B cell (primary cell): Measurements from ENCODE around the gene CACNA2D3. TPM values are rescaled to one million over a fixed set of nuclear protein-coding genes. Genes with fewer than 3 reads are reported as not detected.

Source experiments
- ATAC-seq: fragments of 200-7000 bp; cut with Tn5 transposase; one replicate; pipeline ENCODE4 v1.10.0; 2021; ENCODE audit warnings: low read depth, mild to moderate bottlenecking, moderate number of reproducible peaks, moderate library complexity
- CTCF ChIA-PET: fragments of 350-600 bp; sonication (Branson Sonifier 250); formaldehyde crosslinking; loops from one replicate; lab custom pipeline; 2021; ENCODE audit warnings: antibody characterized with exemption, inconsistent platforms; lab: Charles Lee
- POLR2A ChIA-PET: fragments of 350-600 bp; sonication (Branson Sonifier 250); formaldehyde crosslinking; loops from one replicate; lab custom pipeline; 2021; ENCODE audit warnings: antibody characterized with exemption; lab: Charles Lee
- DNase-seq: peaks from one replicate; pipeline ENCODE4 v3.0.0; 2013
- H2AFZ ChIP-seq: 2 replicates; pipeline ENCODE4 v1.6.1; 2012; ENCODE audit warnings: mild to moderate bottlenecking, low read depth, low read length; ENCODE audit not compliant: insufficient read depth, poor library complexity, severe bottlenecking
- H3K27ac ChIP-seq, 2 donors: 1 replicate in 1 of 2; 2 replicates in 1 of 2; pipeline ENCODE4 v1.5.1; 2012 to 2013; ENCODE audit warnings: low read length in 2 of 2, mild to moderate bottlenecking in 2 of 2, moderate library complexity in 1 of 2
- H3K27me3 ChIP-seq, 4 experiments: fragments of 200-600 bp in 1 of 4; sonication (generic) in 1 of 4; replicated peaks in 1 of 4; 1 replicate in 2 of 4; 2 replicates in 2 of 4; pipeline versions ENCODE4 v1.6.1 to v1.7.0; 2013 to 2016; ENCODE audit warnings: low read length in 3 of 4, mild to moderate bottlenecking in 2 of 4, mixed read lengths in 1 of 4, moderate library complexity in 1 of 4; ENCODE audit not compliant: insufficient read depth in 4 of 4, control insufficient read depth in 3 of 4; ENCODE audit errors: control extremely low read depth in 1 of 4
- H3K36me3 ChIP-seq, 2 experiments: replicated peaks in 1 of 2; 1 replicate in 1 of 2; 2 replicates in 1 of 2; pipeline versions ENCODE4 v1.6.1 to v1.7.1; 2013; ENCODE audit warnings: low read length in 1 of 2; ENCODE audit not compliant: insufficient read depth in 2 of 2, control insufficient read depth in 1 of 2; ENCODE audit errors: control extremely low read depth in 1 of 2, extremely low read depth in 1 of 2
- H3K4me1 ChIP-seq, 2 donors: fragments of 200-600 bp in 1 of 2; sonication (generic) in 1 of 2; 1 replicate in 1 of 2; 2 replicates in 1 of 2; pipeline versions ENCODE4 v1.5.1 to v1.6.1; 2013 to 2017; ENCODE audit warnings: low read length in 2 of 2; ENCODE audit not compliant: control insufficient read depth in 2 of 2, insufficient read depth in 2 of 2
- H3K4me2 ChIP-seq: replicated peaks from 2 replicates; pipeline ENCODE3; 2012; ENCODE audit warnings: mild to moderate bottlenecking, low read depth, low read length; ENCODE audit not compliant: poor library complexity, severe bottlenecking
- H3K4me3 ChIP-seq, 5 experiments: fragments of 200-600 bp in 1 of 5; sonication (generic) in 1 of 5; 1 replicate in 3 of 5; 2 replicates in 2 of 5; pipeline versions ENCODE4 v1.5.1 to v1.7.0; 2011 to 2016; ENCODE audit warnings: low read length in 4 of 5, mild to moderate bottlenecking in 4 of 5, low read depth in 2 of 5, control low read depth in 1 of 5, moderate library complexity in 1 of 5; ENCODE audit not compliant: insufficient read depth in 1 of 5; ENCODE audit errors: control extremely low read depth in 1 of 5, extremely low read depth in 1 of 5
- H3K79me2 ChIP-seq: fragments of 200-600 bp; sonication (generic); one replicate; pipeline ENCODE4 v1.6.0; 2016; ENCODE audit warnings: low read length; ENCODE audit not compliant: control insufficient read depth, insufficient read depth
- H3K9ac ChIP-seq: fragments of 200-600 bp; sonication (generic); 2 replicates; pipeline ENCODE4 v1.6.1; 2017; ENCODE audit warnings: mild to moderate bottlenecking, low read length, moderate library complexity
- H3K9me3 ChIP-seq, 3 donors: one replicate each; pipeline versions ENCODE4 v1.6.1 to v1.7.1; 2013; ENCODE audit warnings: low read length in 2 of 3; ENCODE audit not compliant: control insufficient read depth in 2 of 3, insufficient read depth in 1 of 3; ENCODE audit errors: control extremely low read depth in 1 of 3
- H4K20me1 ChIP-seq: 2 replicates; pipeline ENCODE4 v1.6.0; 2012; ENCODE audit warnings: mild to moderate bottlenecking, low read length; ENCODE audit not compliant: insufficient read depth, control insufficient read depth, poor library complexity, severe bottlenecking
- H3K27ac Mint-ChIP-seq: one replicate; pipeline ENCODE4 v1.8.0; 2021; ENCODE audit warnings: mixed read lengths
- H3K27me3 Mint-ChIP-seq: one replicate; pipeline ENCODE4 v1.8.0; 2021; ENCODE audit warnings: mixed read lengths
- H3K4me1 Mint-ChIP-seq: one replicate; pipeline ENCODE4 v1.8.0; 2021; ENCODE audit warnings: mixed read lengths
- H3K4me3 Mint-ChIP-seq: one replicate; pipeline ENCODE4 v1.8.0; 2021; ENCODE audit warnings: mixed read lengths
- H3K9me3 Mint-ChIP-seq: one replicate; pipeline ENCODE4 v1.8.0; 2022; ENCODE audit warnings: mixed read lengths; ENCODE audit not compliant: insufficient read depth
- CTCF ChIP-seq: fragments of 200-600 bp; IDR thresholded peaks from one replicate; pipeline ENCODE4 v1.8.0; 2022; ENCODE audit warnings: antibody characterized with exemption, mild to moderate bottlenecking
- EZH2 ChIP-seq: IDR thresholded peaks from 2 replicates; pipeline ENCODE4 v1.6.1; 2012; ENCODE audit warnings: borderline replicate concordance, low read depth, mild to moderate bottlenecking, moderate library complexity, low read length; ENCODE audit not compliant: insufficient read depth, poor library complexity, severe bottlenecking
- WGBS: methylation state at CpG from one replicate; pipeline ENCODE4 v1.1.5; 2013; ENCODE audit warnings: missing lambda C conversion rate; ENCODE audit not compliant: insufficient coverage; 5-methylcytosine and 5-hydroxymethylcytosine counted together
- intact Hi-C: fragments of 100-400 bp; cut with micrococcal nuclease; formaldehyde crosslinking; loops from one replicate; pipeline ENCODE4 v1.10.0; 2022
- polyA plus RNA-seq: library from polyadenylated mRNA; depleted of rRNA; stranded (reverse); fragments of >200 nt; gene quantifications from 2 replicates; pipeline ENCODE4 v1.2.3, GENCODE V29; 2012
- total RNA-seq, 2 donors: library from RNA; stranded (reverse); fragments of 120-200 nt in 1 of 2; gene quantifications; 1 replicate in 1 of 2; 2 replicates in 1 of 2; pipeline versions ENCODE4 v1.2.3 to v1.2.4, GENCODE V29; 2013 to 2022

The CACNA2D3 gene
- total and polyA plus RNA-seq, 2 donors (not counting 1 experiment from before 2014, with no cell fraction given) = not detected

- H3K4me2 ChIP-seq = no peak overlapping the region
- H3K27ac Mint-ChIP-seq = no peak overlapping the region
- H3K27me3 Mint-ChIP-seq = no peaks in the 10 kb centered on the region
- H3K4me1 Mint-ChIP-seq = no peaks in the 10 kb centered on the region
- TF ChIP-seq EZH2 (no peak), CTCF (no peak)
- H2AFZ ChIP-seq = no peak overlapping the region
- H3K4me3 Mint-ChIP-seq = no peak overlapping the region
- ATAC-seq = no peak
- no peaks in the 10 kb centered on the region for H4K20me1 ChIP-seq
- H3K27me3 ChIP-seq = no peaks in the 10 kb centered on the region
- WGBS = 80% methylated on average over 1 of the region's 3 CpGs
- no peak overlapping the region for H3K27ac ChIP-seq
- H3K9me3 ChIP-seq = peaks cover 0 to 2% (median 0%) of the 10 kb centered on the region in 3 donors
- POLR2A ChIA-PET = no interaction called here
- CTCF ChIA-PET = no interaction called here
- intact Hi-C loops = no loop called here
- no peak overlapping the region for H3K4me3 ChIP-seq
- DNase-seq = no peak
- H3K36me3 ChIP-seq = no peaks in the 10 kb centered on the region
- no peaks in the 10 kb centered on the region for H3K9me3 Mint-ChIP-seq
- H3K79me2 ChIP-seq = no peaks in the 10 kb centered on the region
- H3K9ac ChIP-seq = no peak overlapping the region
- H3K4me1 ChIP-seq = no peaks in the 10 kb centered on the region
Observed at GRCh38 chr3:54696313-54696712, 574.0 kb downstream of the CACNA2D3 start.

GRCh38 chr3:54698054-54698453 lies 575.7 kb downstream of the CACNA2D3 start:
- Histone ChIP-seq H4K20me1 (no peaks in the 10 kb centered on the region), H3K79me2 (no peaks in the 10 kb centered on the region), H3K9ac (no peak overlapping the region), H3K4me2 (no peak overlapping the region), H2AFZ (no peak overlapping the region), H3K36me3 (no peaks in the 10 kb centered on the region), H3K4me1 (no peaks in the 10 kb centered on the region), H3K4me3 (no peak overlapping the region), H3K27ac (no peak overlapping the region), H3K27me3 (no peaks in the 10 kb centered on the region), H3K9me3 (peaks cover 0 to 2% (median 0%) of the 10 kb centered on the region in 3 donors)
- Mint-ChIP-seq H3K27ac (no peak overlapping the region), H3K4me3 (no peak overlapping the region), H3K9me3 (no peaks in the 10 kb centered on the region), H3K27me3 (no peaks in the 10 kb centered on the region), H3K4me1 (no peaks in the 10 kb centered on the region)
- DNase-seq = no peak
- no peak for ATAC-seq
- no CpG with 5 or more reads among the region's 1 CpG for WGBS
- intact Hi-C loops = no loop called here
- TF ChIP-seq CTCF (no peak), EZH2 (no peak)
- CTCF ChIA-PET = no interaction called here
- POLR2A ChIA-PET = no interaction called here
